Measurements from ENCODE around the gene EPGN.

The EPGN gene, protein sequence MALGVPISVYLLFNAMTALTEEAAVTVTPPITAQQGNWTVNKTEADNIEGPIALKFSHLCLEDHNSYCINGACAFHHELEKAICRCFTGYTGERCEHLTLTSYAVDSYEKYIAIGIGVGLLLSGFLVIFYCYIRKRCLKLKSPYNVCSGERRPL

DNA sequence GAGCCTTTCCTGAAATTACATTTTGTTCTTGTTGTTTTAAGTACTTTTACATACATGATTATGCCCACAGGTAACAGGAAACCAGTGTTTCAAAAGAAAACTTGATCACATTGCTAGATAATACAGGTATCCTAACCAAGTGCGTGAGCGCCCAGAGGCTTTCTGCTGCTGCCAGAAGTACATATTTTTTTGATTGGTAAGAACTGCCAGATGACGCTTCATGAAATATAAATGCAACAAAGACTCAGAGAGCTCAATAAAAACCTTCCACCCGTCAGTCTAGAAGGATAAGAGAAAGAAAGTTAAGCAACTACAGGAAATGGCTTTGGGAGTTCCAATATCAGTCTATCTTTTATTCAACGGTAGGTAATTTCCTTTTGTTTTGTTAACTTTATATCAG lies at the start of gene EPGN:
Gene EPGN (plus strand): TSS at position 256 of the 400 bp plus-strand sequence. CDS start 64 bp downstream, at position 320.
- peak within 1 kb of the TSS; percentile 6 for H3K9ac ChIP-seq (ENCODE audit: low read depth, low read length, poor library complexity, severe bottlenecking)
- H3K4me3 ChIP-seq (ENCODE audit: low read length, poor library complexity, severe bottlenecking): peak within 1 kb of the TSS; percentile 30
- no peaks in the 10 kb centered on the region for H3K9me2 ChIP-seq (replicated peaks; ENCODE audit: low read depth, low read length)
- H2AFZ ChIP-seq (ENCODE audit: low read length): peak within 1 kb of the TSS; percentile 71
- no peaks in the 10 kb centered on the region for H3K79me2 ChIP-seq (ENCODE audit: insufficient read depth, low read length)
- H3F3A ChIP-seq (ENCODE audit: low read depth): peaks cover 4% of the 10 kb centered on the region; the same call in 1 of the 2 replicates
- no peaks in the 10 kb centered on the region for H3K36me3 ChIP-seq (ENCODE audit: insufficient read depth, low read length)
- peaks cover 21% of the 10 kb centered on the region for H3K4me1 ChIP-seq (ENCODE audit: insufficient read depth, low read length, poor library complexity, severe bottlenecking)
- TF ChIP-seq EZH2phosphoT487 (IDR thresholded peaks at IDR 0.05; ENCODE audit: borderline replicate concordance): no peak
- TF ChIP-seq, protein P1, sequence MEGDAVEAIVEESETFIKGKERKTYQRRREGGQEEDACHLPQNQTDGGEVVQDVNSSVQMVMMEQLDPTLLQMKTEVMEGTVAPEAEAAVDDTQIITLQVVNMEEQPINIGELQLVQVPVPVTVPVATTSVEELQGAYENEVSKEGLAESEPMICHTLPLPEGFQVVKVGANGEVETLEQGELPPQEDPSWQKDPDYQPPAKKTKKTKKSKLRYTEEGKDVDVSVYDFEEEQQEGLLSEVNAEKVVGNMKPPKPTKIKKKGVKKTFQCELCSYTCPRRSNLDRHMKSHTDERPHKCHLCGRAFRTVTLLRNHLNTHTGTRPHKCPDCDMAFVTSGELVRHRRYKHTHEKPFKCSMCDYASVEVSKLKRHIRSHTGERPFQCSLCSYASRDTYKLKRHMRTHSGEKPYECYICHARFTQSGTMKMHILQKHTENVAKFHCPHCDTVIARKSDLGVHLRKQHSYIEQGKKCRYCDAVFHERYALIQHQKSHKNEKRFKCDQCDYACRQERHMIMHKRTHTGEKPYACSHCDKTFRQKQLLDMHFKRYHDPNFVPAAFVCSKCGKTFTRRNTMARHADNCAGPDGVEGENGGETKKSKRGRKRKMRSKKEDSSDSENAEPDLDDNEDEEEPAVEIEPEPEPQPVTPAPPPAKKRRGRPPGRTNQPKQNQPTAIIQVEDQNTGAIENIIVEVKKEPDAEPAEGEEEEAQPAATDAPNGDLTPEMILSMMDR (conservative IDR thresholded peaks at IDR 0.05; ENCODE audit: low read length): no peak
- peak within 1 kb of the TSS; percentile 52 for H3K4me2 ChIP-seq (ENCODE audit: low read depth, low read length, poor library complexity, severe bottlenecking)
- no peaks in the 10 kb centered on the region for H4K20me1 ChIP-seq (ENCODE audit: insufficient read depth, low read length, poor library complexity, severe bottlenecking)
- H3K27me3 ChIP-seq (ENCODE audit: insufficient read depth, low read length, poor library complexity, severe bottlenecking): no peaks in the 10 kb centered on the region
- H3K9me3 ChIP-seq (ENCODE audit: insufficient read depth, low read depth, low read length): no peaks in the 10 kb centered on the region

DNA sequence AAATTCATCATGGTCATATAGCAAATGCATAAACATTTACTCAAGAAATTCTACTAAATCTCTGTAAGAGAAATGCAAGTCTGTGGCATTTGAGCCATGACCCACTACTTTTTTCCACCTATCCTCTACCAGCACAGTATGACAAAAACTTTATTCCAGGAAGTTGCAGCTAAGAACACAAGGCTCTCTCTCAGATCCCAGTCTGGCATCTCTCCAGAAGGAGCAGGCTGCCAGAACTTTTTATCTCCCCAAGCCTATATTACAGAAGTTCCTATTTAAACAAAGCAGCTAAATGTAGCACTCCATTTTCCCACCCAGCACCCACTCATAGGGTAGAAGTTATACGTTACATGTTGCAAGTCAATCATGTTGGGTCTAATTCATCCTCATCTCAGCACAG lies 49.3 kb upstream of the EPGN start:
- H4K20me1 ChIP-seq (ENCODE audit: insufficient read depth, low read length, poor library complexity, severe bottlenecking): no peaks in the 10 kb centered on the region

DNA sequence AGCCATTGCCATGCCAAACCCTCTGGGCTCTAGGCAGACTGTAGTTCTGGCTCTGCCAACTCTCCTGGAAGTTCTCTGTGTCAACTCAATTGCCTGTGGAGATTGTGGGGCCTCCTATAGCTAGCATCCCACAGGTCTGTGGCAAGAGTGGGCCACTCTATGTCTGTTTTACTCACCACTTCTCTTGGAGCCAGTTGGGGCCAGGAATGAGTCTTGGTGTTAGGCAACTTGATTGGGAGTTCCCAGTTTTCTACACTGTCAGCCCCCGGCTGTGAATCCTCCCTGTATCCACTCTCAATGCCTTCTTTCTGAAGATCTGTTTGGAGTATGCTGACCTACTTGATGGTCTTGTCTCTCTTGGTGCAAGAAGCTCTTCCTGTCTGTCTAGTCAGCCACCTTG lies 48.2 kb upstream of the EPGN start:
- H3K4me3 ChIP-seq (ENCODE audit: low read length, poor library complexity, severe bottlenecking): no peak overlapping the region
- peaks cover 2% of the 10 kb centered on the region; the same call in 1 of the 2 replicates for H3F3A ChIP-seq (ENCODE audit: low read depth)
- H3K79me2 ChIP-seq (ENCODE audit: insufficient read depth, low read length): no peaks in the 10 kb centered on the region
- peaks cover 6% of the 10 kb centered on the region for H3K4me1 ChIP-seq (ENCODE audit: insufficient read depth, low read length, poor library complexity, severe bottlenecking)
- no peaks in the 10 kb centered on the region for H3K27me3 ChIP-seq (ENCODE audit: insufficient read depth, low read length, poor library complexity, severe bottlenecking)
- H3K36me3 ChIP-seq (ENCODE audit: insufficient read depth, low read length): no peaks in the 10 kb centered on the region
- H2AFZ ChIP-seq (ENCODE audit: low read length): no peak overlapping the region
- H3K9ac ChIP-seq (ENCODE audit: low read depth, low read length, poor library complexity, severe bottlenecking): no peak overlapping the region
- no peaks in the 10 kb centered on the region for H3K9me3 ChIP-seq (ENCODE audit: insufficient read depth, low read depth, low read length)
- H3K4me2 ChIP-seq (ENCODE audit: low read depth, low read length, poor library complexity, severe bottlenecking): no peak overlapping the region
- H3K9me2 ChIP-seq (replicated peaks; ENCODE audit: low read depth, low read length): no peaks in the 10 kb centered on the region
- no peak for TF ChIP-seq EZH2phosphoT487 (IDR thresholded peaks at IDR 0.05; ENCODE audit: borderline replicate concordance)
- TF ChIP-seq, protein P1 (conservative IDR thresholded peaks at IDR 0.05; ENCODE audit: low read length): no peak
- no peaks in the 10 kb centered on the region for H4K20me1 ChIP-seq (ENCODE audit: insufficient read depth, low read length, poor library complexity, severe bottlenecking)

More for the DNA sequence above, 49.3 kb upstream of the EPGN start:
- Histone ChIP-seq H3K4me2 (ENCODE audit: low read depth, low read length, poor library complexity, severe bottlenecking) (no peak overlapping the region), H3K9me2 (replicated peaks; ENCODE audit: low read depth, low read length) (no peaks in the 10 kb centered on the region), H3K79me2 (ENCODE audit: insufficient read depth, low read length) (no peaks in the 10 kb centered on the region), H3F3A (ENCODE audit: low read depth) (peaks cover 3% of the 10 kb centered on the region; the same call in 1 of the 2 replicates), H3K36me3 (ENCODE audit: insufficient read depth, low read length) (no peaks in the 10 kb centered on the region), H2AFZ (ENCODE audit: low read length) (no peak overlapping the region), H3K9me3 (ENCODE audit: insufficient read depth, low read depth, low read length) (peaks cover 4% of the 10 kb centered on the region; the same call in 1 of the 2 replicates), H3K4me1 (ENCODE audit: insufficient read depth, low read length, poor library complexity, severe bottlenecking) (peaks cover 6% of the 10 kb centered on the region), H3K4me3 (ENCODE audit: low read length, poor library complexity, severe bottlenecking) (no peak overlapping the region), H3K9ac (ENCODE audit: low read depth, low read length, poor library complexity, severe bottlenecking) (no peak overlapping the region), H3K27me3 (ENCODE audit: insufficient read depth, low read length, poor library complexity, severe bottlenecking) (no peaks in the 10 kb centered on the region)
- TF ChIP-seq, protein P1 (conservative IDR thresholded peaks at IDR 0.05; ENCODE audit: low read length): no peak
- no peak for TF ChIP-seq EZH2phosphoT487 (IDR thresholded peaks at IDR 0.05; ENCODE audit: borderline replicate concordance)
